Activated CD8-positive, alpha-beta memory T cell treated with anti-CD3 and anti-CD28 coated beads, Interleukin-2, amount 50 U/mL, for 24 hours (primary cell): Measurements from ENCODE around the gene ROBO2.

ENCODE experiments used
- DNase-seq: peaks from one replicate; pipeline ENCODE4 v3.0.0-alpha.2; 2020; ENCODE audit errors: extremely low read depth

Gene ROBO2

GRCh38 chr3:77414881-77415280 is 375.0 kb downstream of the ROBO2 start:
- no peak for DNase-seq

GRCh38 chr3:77420336-77420735 is 380.4 kb downstream of the ROBO2 start:
- no peak for DNase-seq

GRCh38 chr3:77421916-77422315 is 382.0 kb downstream of the ROBO2 start:
- DNase-seq = no peak

GRCh38 chr3:77426531-77426930 is 386.6 kb downstream of the ROBO2 start:
- DNase-seq = no peak

- no peak for DNase-seq
Observed at GRCh38 chr3:77427528-77427927, 387.6 kb downstream of the ROBO2 start.

GRCh38 chr3:77436908-77437307 is 397.0 kb downstream of the ROBO2 start:
- no peak for DNase-seq

- no peak for DNase-seq
Observed at GRCh38 chr3:77446084-77446483, 406.2 kb downstream of the ROBO2 start.

GRCh38 chr3:77446761-77447160 is 406.9 kb downstream of the ROBO2 start:
- DNase-seq = no peak

GRCh38 chr3:77449459-77450350 is 409.8 kb downstream of the ROBO2 start:
- no peak for DNase-seq

- DNase-seq = no peak
Observed at GRCh38 chr3:77456431-77456830, 416.5 kb downstream of the ROBO2 start.

- DNase-seq = no peak
Observed at GRCh38 chr3:77456906-77457305, 417.0 kb downstream of the ROBO2 start.

GRCh38 chr3:77459926-77460325 is 420.0 kb downstream of the ROBO2 start:
- DNase-seq = no peak

GRCh38 chr3:77460326-77460725 is 420.4 kb downstream of the ROBO2 start:
- no peak for DNase-seq

GRCh38 chr3:77462951-77463350 is 423.1 kb downstream of the ROBO2 start:
- no peak for DNase-seq

GRCh38 chr3:77464111-77464688 is 424.3 kb downstream of the ROBO2 start:
- no peak for DNase-seq

GRCh38 chr3:77466562-77467115 is 426.7 kb downstream of the ROBO2 start:
- DNase-seq = no peak

- no peak for DNase-seq
Observed at GRCh38 chr3:77467702-77468625, 428.1 kb downstream of the ROBO2 start.

GRCh38 chr3:77468626-77469020 is 428.7 kb downstream of the ROBO2 start:
- no peak for DNase-seq

- DNase-seq = no peak
Observed at GRCh38 chr3:77475507-77475906, 435.6 kb downstream of the ROBO2 start.

GRCh38 chr3:77479021-77479420 is 439.1 kb downstream of the ROBO2 start:
- no peak for DNase-seq

GRCh38 chr3:77489216-77489615 is 449.3 kb downstream of the ROBO2 start:
- DNase-seq = no peak

- no peak for DNase-seq
Observed at GRCh38 chr3:77491961-77492360, 452.1 kb downstream of the ROBO2 start.
